PC-3 (cell line): ENCODE measurements around the gene C5AR2. TPM values are rescaled to one million over a fixed set of nuclear protein-coding genes. Genes with fewer than 3 reads are reported as not detected.

Experiments
- ATAC-seq: fragments of 200-7000 bp; cut with Tn5 transposase; 2 replicates; pipeline ENCODE4 v1.9.1; 2020; ENCODE audit warnings: mild to moderate bottlenecking, moderate library complexity
- BruUV-seq: library from RNA; stranded (reverse); fragments of 400-500 nt; replicated peaks from 2 replicates; lab custom pipeline; 2021; lab: Mats Ljungman, UMichigan
- CTCF ChIA-PET: fragments of 300-600 bp; sonication (Branson Sonifier 250); formaldehyde crosslinking; loops from one replicate; lab custom pipeline; 2022; ENCODE audit warnings: antibody characterized with exemption; lab: Charles Lee
- POLR2A ChIA-PET: fragments of 300-600 bp; sonication (Branson Sonifier 250); formaldehyde crosslinking; loops from one replicate; lab custom pipeline; 2022; ENCODE audit warnings: antibody characterized with exemption; ENCODE audit not compliant: unreplicated experiment; lab: Charles Lee
- DNase-seq: peaks from one replicate; pipeline ENCODE4 v3.0.0-alpha.2; 2015
- H2AFZ ChIP-seq: fragments of 300-600 bp; sonication (generic); 2 replicates; pipeline ENCODE4 v1.6.0; 2016; ENCODE audit warnings: antibody characterized with exemption, low read length
- H3F3A ChIP-seq: fragments of 300-600 bp; sonication (generic); one replicate; pipeline ENCODE4 v1.6.0; 2017; ENCODE audit warnings: antibody characterized with exemption, low read length, control low read depth, mild to moderate bottlenecking; ENCODE audit not compliant: unreplicated experiment
- H3K27ac ChIP-seq: fragments of 300-600 bp; sonication (generic); 2 replicates; pipeline ENCODE4 v1.5.1; 2016; ENCODE audit warnings: mild to moderate bottlenecking, low read length
- H3K27me3 ChIP-seq: fragments of 300-600 bp; sonication (generic); 2 replicates; pipeline ENCODE4 v1.6.1; 2016; ENCODE audit warnings: low read length, mixed read lengths
- H3K36me3 ChIP-seq: fragments of 300-600 bp; sonication (generic); 2 replicates; pipeline ENCODE4 v1.6.1; 2016; ENCODE audit warnings: low read depth, mixed run types, low read length, mixed read lengths
- H3K4me1 ChIP-seq: fragments of 300-600 bp; sonication (generic); 2 replicates; pipeline ENCODE4 v1.5.1; 2016; ENCODE audit warnings: low read length; ENCODE audit not compliant: insufficient read depth
- H3K4me2 ChIP-seq: fragments of 300-600 bp; sonication (generic); 2 replicates; pipeline ENCODE4 v1.6.0; 2016; ENCODE audit warnings: low read length
- H3K4me3 ChIP-seq: fragments of 300-600 bp; sonication (generic); 2 replicates; pipeline ENCODE4 v1.5.1; 2016; ENCODE audit warnings: mild to moderate bottlenecking, low read length, mixed read lengths
- H3K79me2 ChIP-seq: fragments of 300-600 bp; sonication (generic); 2 replicates; pipeline ENCODE4 v1.6.1; 2017; ENCODE audit warnings: low read length, mixed read lengths
- H3K9ac ChIP-seq: fragments of 300-600 bp; sonication (generic); 2 replicates; pipeline ENCODE4 v1.6.0; 2016; ENCODE audit warnings: mild to moderate bottlenecking, low read length
- H3K9me2 ChIP-seq: fragments of 300-600 bp; sonication (generic); replicated peaks from 2 replicates; pipeline ENCODE4 v1.6.1; 2016; ENCODE audit warnings: mixed run types, low read length, mixed read lengths
- H3K9me3 ChIP-seq: fragments of 300-600 bp; sonication (generic); 2 replicates; pipeline ENCODE4 v1.6.1; 2016; ENCODE audit warnings: low read length, mixed read lengths
- H4K20me1 ChIP-seq: fragments of 300-600 bp; sonication (generic); 2 replicates; pipeline ENCODE4 v1.6.1; 2016; ENCODE audit warnings: low read length, mixed read lengths
- CTCF ChIP-seq: fragments of 300-600 bp; sonication (generic); conservative IDR thresholded peaks from 2 replicates; pipeline ENCODE4 v1.5.1; 2017; ENCODE audit warnings: antibody characterized with exemption, low read depth, mild to moderate bottlenecking, low read length
- EZH2 ChIP-seq: fragments of 300-600 bp; sonication (generic); IDR thresholded peaks from one replicate; pipeline ENCODE4 v1.6.1; 2017; ENCODE audit warnings: antibody characterized with exemption, mild to moderate bottlenecking, low read length; ENCODE audit not compliant: unreplicated experiment
- EZH2phosphoT487 ChIP-seq: fragments of 300-600 bp; sonication (generic); IDR thresholded peaks from 2 replicates; pipeline ENCODE4 v1.6.1; 2018; ENCODE audit warnings: mild to moderate bottlenecking, antibody characterized with exemption, low read length, borderline replicate concordance
- intact Hi-C: fragments of 100-400 bp; cut with micrococcal nuclease; formaldehyde crosslinking; loops from 2 replicates; pipeline ENCODE4 v1.9.0; 2023
- total RNA-seq: library from RNA; depleted of rRNA; stranded (reverse); fragments of >200 nt; gene quantifications from 2 replicates; pipeline ENCODE4 v1.2.3, GENCODE V29; 2014

C5AR2 gene
- total RNA-seq, 1 experiment from 2014 or later: not detected

GRCh38 chr19:47377801-47378200, 45.8 kb downstream of the C5AR2 start:
- Histone ChIP-seq H3K9me3 (no peaks in the 10 kb centered on the region), H3K27me3 (no peaks in the 10 kb centered on the region), H3K4me2 (no peak overlapping the region), H3K36me3 (peaks cover 4% of the 10 kb centered on the region; the same call in 1 of the 2 replicates), H2AFZ (no peak overlapping the region), H3F3A (no peaks in the 10 kb centered on the region), H3K4me3 (no peak overlapping the region), H3K79me2 (no peaks in the 10 kb centered on the region), H3K9me2 (no peaks in the 10 kb centered on the region), H3K4me1 (no peaks in the 10 kb centered on the region), H3K27ac (no peak overlapping the region), H3K9ac (no peak overlapping the region), H4K20me1 (no peaks in the 10 kb centered on the region)
- DNase-seq (no peak), ATAC-seq (no peak)
- ChIA-PET POLR2A (no interaction called here), CTCF (no interaction called here)
- no TSS peak for BruUV-seq
- intact Hi-C loops: no loop called here
- TF ChIP-seq EZH2phosphoT487 (no peak), EZH2 (no peak), CTCF (no peak)

GRCh38 chr19:47378246-47378645, 46.3 kb downstream of the C5AR2 start:
- BruUV-seq: no TSS peak
- no peak for TF ChIP-seq EZH2
- no peak for TF ChIP-seq EZH2phosphoT487
- TF ChIP-seq CTCF: no peak
- Histone ChIP-seq H3K27me3 (no peaks in the 10 kb centered on the region), H3K36me3 (peaks cover 4% of the 10 kb centered on the region; the same call in 1 of the 2 replicates), H3K9me2 (no peaks in the 10 kb centered on the region), H3K4me3 (no peak overlapping the region), H4K20me1 (no peaks in the 10 kb centered on the region), H3F3A (no peaks in the 10 kb centered on the region), H3K9ac (no peak overlapping the region), H2AFZ (no peak overlapping the region), H3K4me2 (no peak overlapping the region), H3K79me2 (no peaks in the 10 kb centered on the region), H3K4me1 (no peaks in the 10 kb centered on the region), H3K9me3 (no peaks in the 10 kb centered on the region), H3K27ac (no peak overlapping the region)
- CTCF ChIA-PET: no interaction called here
- ATAC-seq (no peak), DNase-seq (no peak)
- intact Hi-C loops: no loop called here
- POLR2A ChIA-PET: no interaction called here

- CTCF ChIA-PET: no interaction called here
- ATAC-seq (no peak), DNase-seq (no peak)
- H3K4me3 ChIP-seq: no peak overlapping the region
- no peaks in the 10 kb centered on the region for H4K20me1 ChIP-seq
- no TSS peak for BruUV-seq
- H3K79me2 ChIP-seq: no peaks in the 10 kb centered on the region
- H3K9me3 ChIP-seq: no peaks in the 10 kb centered on the region
- no peaks in the 10 kb centered on the region for H3F3A ChIP-seq
- intact Hi-C loops: no loop called here
- H3K27ac ChIP-seq: no peak overlapping the region
- no peaks in the 10 kb centered on the region for H3K4me1 ChIP-seq
- H3K36me3 ChIP-seq: peaks cover 4% of the 10 kb centered on the region; the same call in 1 of the 2 replicates
- TF ChIP-seq EZH2 (no peak), EZH2phosphoT487 (no peak), CTCF (no peak)
- H3K4me2 ChIP-seq: no peak overlapping the region
- no peaks in the 10 kb centered on the region for H3K27me3 ChIP-seq
- H3K9ac ChIP-seq: no peak overlapping the region
- H3K9me2 ChIP-seq: no peaks in the 10 kb centered on the region
- POLR2A ChIA-PET: no interaction called here
- no peak overlapping the region for H2AFZ ChIP-seq
Observed at GRCh38 chr19:47379381-47379938, 47.5 kb downstream of the C5AR2 start.
